ENCODE measurements around the gene RFPL4AL1. TPM values are rescaled to one million over a fixed set of nuclear protein-coding genes. Genes with fewer than 3 reads are reported as not detected.
"Not testable (repeated sequence)": the region's sequence is repeated elsewhere in the genome, so short reads cannot be mapped to it uniquely, and the experiment has no call there.

The RFPL4AL1 gene
- total RNA-seq, 4 donors from 2014 or later = not detected

DNA sequence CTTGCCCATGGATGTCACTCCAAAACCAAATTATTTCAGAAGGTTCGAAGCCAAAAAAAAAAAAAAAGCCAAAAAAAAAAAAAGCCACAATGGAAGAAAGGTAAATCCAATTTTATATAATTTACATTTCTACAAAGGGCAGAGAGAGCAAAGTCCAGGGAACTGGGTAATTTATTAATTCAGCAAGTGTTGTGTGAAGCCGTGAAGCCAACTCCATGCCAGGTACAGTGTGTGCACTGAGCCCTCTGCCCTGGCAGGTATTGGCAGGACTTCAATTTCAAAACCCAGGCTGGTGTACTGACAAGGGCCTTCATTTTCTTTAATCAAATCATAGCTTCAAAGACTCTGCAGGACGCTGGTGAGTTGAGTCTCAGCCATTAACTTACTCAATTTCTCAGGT, 15.5 kb upstream of the RFPL4AL1 start:
- Histone ChIP-seq H3K4me3 (no peak overlapping the region), H3K36me3 (no peaks in the 10 kb centered on the region), H3K9me3 (peaks cover 0 to 4% (median 0%) of the 10 kb centered on the region in 4 donors), H3K27ac (no peak overlapping the region), H3K27me3 (no peaks in the 10 kb centered on the region), H3K4me1 (no peaks in the 10 kb centered on the region)
- DNase-seq (ENCODE audit: low spot score in 2 of 2) = no peak
- no peak for TF ChIP-seq POLR2A (IDR thresholded peaks at IDR 0.05)
- 63 to 67% methylated on average over 3 of the region's 3 CpGs for WGBS, 2 donors

- not testable (repeated sequence) for DNase-seq (ENCODE audit: low spot score in 2 of 2); H3K27me3 ChIP-seq; H3K27ac ChIP-seq; H3K36me3 ChIP-seq; H3K9me3 ChIP-seq; H3K4me1 ChIP-seq; H3K4me3 ChIP-seq
- 73 to 79% methylated on average over 4 of the region's 4 CpGs for WGBS, 2 donors
Observed at GRCh38 chr19:55756808-55757207, 12.1 kb upstream of the RFPL4AL1 start.

DNA sequence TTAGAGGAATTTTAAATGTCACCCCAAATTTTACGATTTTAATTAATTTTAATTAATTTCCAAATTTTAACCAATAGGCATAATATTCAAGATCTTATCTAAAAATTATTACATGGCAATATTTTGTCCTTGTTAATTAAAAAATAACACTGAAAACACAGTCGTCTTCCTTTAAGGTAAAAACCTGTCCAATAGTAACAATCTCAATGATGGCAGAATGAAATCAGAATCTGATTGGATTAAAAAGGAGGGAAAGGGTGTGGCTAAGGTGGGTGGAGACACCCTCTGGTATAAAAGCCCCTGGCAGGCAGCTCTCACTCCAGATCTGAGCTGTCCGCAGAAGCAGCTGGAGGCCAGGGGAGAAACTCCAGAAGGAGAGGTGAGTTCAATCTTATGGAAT, 10.1 kb upstream of the RFPL4AL1 start, which contains the start of gene RFPL4A:
TSS of gene RFPL4A (plus strand) at position 301 of the 400 bp plus-strand sequence. CDS start 2,704 bp downstream, outside the sequence.
- not testable (repeated sequence) for H3K9me3 ChIP-seq; H3K36me3 ChIP-seq; H3K27me3 ChIP-seq; H3K4me1 ChIP-seq; H3K4me3 ChIP-seq; H3K27ac ChIP-seq; DNase-seq (ENCODE audit: low spot score in 2 of 2)
- WGBS, 2 donors = 80 to 90% methylated on average over 3 of the region's 3 CpGs

- Histone ChIP-seq H3K36me3 (no peaks in the 10 kb centered on the region), H3K9me3 (peaks cover 0 to 9% (median 0%) of the 10 kb centered on the region in 4 donors), H3K27me3 (no peaks in the 10 kb centered on the region), H3K4me3 (no peak overlapping the region), H3K4me1 (no peaks in the 10 kb centered on the region), H3K27ac (no peak overlapping the region)
- DNase-seq (ENCODE audit: low spot score in 2 of 2) = no peak
- TF ChIP-seq POLR2A (IDR thresholded peaks at IDR 0.05) = no peak
- TF ChIP-seq, protein P1, sequence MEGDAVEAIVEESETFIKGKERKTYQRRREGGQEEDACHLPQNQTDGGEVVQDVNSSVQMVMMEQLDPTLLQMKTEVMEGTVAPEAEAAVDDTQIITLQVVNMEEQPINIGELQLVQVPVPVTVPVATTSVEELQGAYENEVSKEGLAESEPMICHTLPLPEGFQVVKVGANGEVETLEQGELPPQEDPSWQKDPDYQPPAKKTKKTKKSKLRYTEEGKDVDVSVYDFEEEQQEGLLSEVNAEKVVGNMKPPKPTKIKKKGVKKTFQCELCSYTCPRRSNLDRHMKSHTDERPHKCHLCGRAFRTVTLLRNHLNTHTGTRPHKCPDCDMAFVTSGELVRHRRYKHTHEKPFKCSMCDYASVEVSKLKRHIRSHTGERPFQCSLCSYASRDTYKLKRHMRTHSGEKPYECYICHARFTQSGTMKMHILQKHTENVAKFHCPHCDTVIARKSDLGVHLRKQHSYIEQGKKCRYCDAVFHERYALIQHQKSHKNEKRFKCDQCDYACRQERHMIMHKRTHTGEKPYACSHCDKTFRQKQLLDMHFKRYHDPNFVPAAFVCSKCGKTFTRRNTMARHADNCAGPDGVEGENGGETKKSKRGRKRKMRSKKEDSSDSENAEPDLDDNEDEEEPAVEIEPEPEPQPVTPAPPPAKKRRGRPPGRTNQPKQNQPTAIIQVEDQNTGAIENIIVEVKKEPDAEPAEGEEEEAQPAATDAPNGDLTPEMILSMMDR (IDR thresholded peaks at IDR 0.05) = no peak
- TF ChIP-seq EP300 (IDR thresholded peaks at IDR 0.05) = no peak
- 66 to 75% methylated on average over 7 of the region's 7 CpGs for WGBS, 2 donors
Observed at GRCh38 chr19:55766466-55766865, 2.5 kb upstream of the RFPL4AL1 start.

- 49 to 55% methylated on average over 3 of the region's 3 CpGs for WGBS, 2 donors
- not testable (repeated sequence) for H3K4me1 ChIP-seq; H3K9me3 ChIP-seq; H3K4me3 ChIP-seq; H3K27me3 ChIP-seq; H3K27ac ChIP-seq; H3K36me3 ChIP-seq; DNase-seq (ENCODE audit: low spot score in 2 of 2)
Observed at GRCh38 chr19:55769632-55770031, 714 bp downstream of the RFPL4AL1 start.

GRCh38 chr19:55777528-55777927, 8.6 kb downstream of the RFPL4AL1 start:
- H3K27ac ChIP-seq = no peak overlapping the region
- H3K4me3 ChIP-seq = no peak overlapping the region
- peaks cover 0 to 4% (median 0%) of the 10 kb centered on the region in 4 donors for H3K9me3 ChIP-seq
- WGBS, 2 donors = 26 to 31% methylated on average over 7 of the region's 7 CpGs
- no peaks in the 10 kb centered on the region for H3K36me3 ChIP-seq
- no peaks in the 10 kb centered on the region for H3K4me1 ChIP-seq
- DNase-seq (ENCODE audit: low spot score in 2 of 2) = no peak
- TF ChIP-seq, protein P1 (IDR thresholded peaks at IDR 0.05) = no peak
- TF ChIP-seq POLR2A (IDR thresholded peaks at IDR 0.05) (no peak), EP300 (IDR thresholded peaks at IDR 0.05) (no peak)
- H3K27me3 ChIP-seq = no peaks in the 10 kb centered on the region

- peaks cover 0 to 4% (median 0%) of the 10 kb centered on the region in 4 donors for H3K9me3 ChIP-seq
- TF ChIP-seq EP300 (IDR thresholded peaks at IDR 0.05) = no peak
- TF ChIP-seq, protein P1 (IDR thresholded peaks at IDR 0.05) = no peak
- no peak for TF ChIP-seq POLR2A (IDR thresholded peaks at IDR 0.05)
- WGBS, 2 donors = 81 to 88% methylated on average over 16 of the region's 16 CpGs
- no peak for DNase-seq (ENCODE audit: low spot score in 2 of 2)
- no peak overlapping the region for H3K4me3 ChIP-seq
- H3K27me3 ChIP-seq = no peaks in the 10 kb centered on the region
- H3K27ac ChIP-seq = no peak overlapping the region
- H3K4me1 ChIP-seq = no peaks in the 10 kb centered on the region
- no peaks in the 10 kb centered on the region for H3K36me3 ChIP-seq
Observed at GRCh38 chr19:55778331-55778730, 9.4 kb downstream of the RFPL4AL1 start.

Measured in tibial nerve (tissue), 4 donors.